Fibroblast of pulmonary artery (primary cell): ENCODE data around the gene TACC2.
"Not testable (repeated sequence)": the region's sequence is repeated elsewhere in the genome, so short reads cannot be mapped to it uniquely, and the experiment has no call there.

Source experiments
- DNase-seq: peaks from one replicate; pipeline ENCODE4 v3.0.0-alpha.2; 2010; ENCODE audit warnings: low read depth
- H3K4me3 ChIP-seq: replicated peaks from 2 replicates; pipeline ENCODE4 v1.5.1; 2011; ENCODE audit warnings: low read depth, mild to moderate bottlenecking, control low read depth, low read length, moderate library complexity
- TF ChIP-seq, protein P1 (sequence below): IDR thresholded peaks from 2 replicates; pipeline ENCODE4 v1.5.1; 2011; ENCODE audit warnings: mild to moderate bottlenecking, control low read depth, low read length, inconsistent platforms; ENCODE audit errors: missing control alignments

Gene TACC2

DNA sequence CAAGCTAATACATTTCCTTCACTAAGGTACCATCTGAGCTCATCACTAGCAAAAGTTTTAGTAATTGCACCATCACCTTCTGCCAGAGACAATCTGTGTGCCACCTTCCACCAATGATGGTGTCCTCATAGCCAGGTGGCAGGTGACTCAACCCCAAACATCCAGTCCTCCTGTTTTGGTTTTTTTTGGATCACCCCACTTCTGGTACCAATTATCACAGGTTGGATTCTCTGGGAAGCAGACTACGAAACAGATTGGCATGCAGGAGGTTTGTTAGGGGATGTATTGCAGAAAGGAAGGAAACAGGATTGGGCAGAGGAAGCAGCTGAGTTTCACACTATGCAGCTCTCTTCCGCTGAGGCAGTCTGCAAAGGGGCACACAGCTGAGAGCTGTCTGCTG lies 4.5 kb upstream of the TACC2 start:
- DNase-seq = no peak
- TF ChIP-seq, protein P1, sequence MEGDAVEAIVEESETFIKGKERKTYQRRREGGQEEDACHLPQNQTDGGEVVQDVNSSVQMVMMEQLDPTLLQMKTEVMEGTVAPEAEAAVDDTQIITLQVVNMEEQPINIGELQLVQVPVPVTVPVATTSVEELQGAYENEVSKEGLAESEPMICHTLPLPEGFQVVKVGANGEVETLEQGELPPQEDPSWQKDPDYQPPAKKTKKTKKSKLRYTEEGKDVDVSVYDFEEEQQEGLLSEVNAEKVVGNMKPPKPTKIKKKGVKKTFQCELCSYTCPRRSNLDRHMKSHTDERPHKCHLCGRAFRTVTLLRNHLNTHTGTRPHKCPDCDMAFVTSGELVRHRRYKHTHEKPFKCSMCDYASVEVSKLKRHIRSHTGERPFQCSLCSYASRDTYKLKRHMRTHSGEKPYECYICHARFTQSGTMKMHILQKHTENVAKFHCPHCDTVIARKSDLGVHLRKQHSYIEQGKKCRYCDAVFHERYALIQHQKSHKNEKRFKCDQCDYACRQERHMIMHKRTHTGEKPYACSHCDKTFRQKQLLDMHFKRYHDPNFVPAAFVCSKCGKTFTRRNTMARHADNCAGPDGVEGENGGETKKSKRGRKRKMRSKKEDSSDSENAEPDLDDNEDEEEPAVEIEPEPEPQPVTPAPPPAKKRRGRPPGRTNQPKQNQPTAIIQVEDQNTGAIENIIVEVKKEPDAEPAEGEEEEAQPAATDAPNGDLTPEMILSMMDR = no peak
- H3K4me3 ChIP-seq = no peak overlapping the region

DNA sequence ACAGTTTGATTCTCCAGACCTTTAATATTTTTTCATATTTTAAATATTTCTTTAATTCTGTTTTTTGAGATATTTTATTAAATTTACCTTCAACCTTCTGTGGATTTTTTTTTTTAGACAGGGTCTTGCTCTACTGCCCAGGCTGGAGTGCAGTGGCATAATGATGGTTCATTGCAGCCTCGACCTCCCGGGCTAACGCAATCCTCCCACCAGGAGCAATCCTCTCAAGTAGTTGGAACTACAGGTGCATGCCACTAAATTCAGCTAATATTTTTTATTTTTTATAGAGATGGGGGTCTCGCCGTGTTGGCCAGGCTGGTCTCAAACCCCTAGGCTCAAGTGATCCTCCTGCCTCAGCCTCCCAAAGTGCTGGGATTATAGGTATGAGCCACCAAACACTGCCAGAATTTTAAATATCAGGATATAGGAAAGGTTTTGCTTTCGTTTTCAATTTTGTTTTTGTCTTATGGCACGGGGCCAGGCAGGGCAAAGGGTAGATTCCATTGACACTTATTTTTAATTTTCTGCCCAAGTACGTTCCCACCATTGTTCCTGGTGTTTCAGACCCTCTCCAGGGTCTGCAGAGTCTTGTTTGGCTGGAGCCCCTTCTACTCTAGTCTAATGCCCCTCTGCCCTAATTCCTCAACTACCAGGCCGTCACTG lies 1.2 kb downstream of the TACC2 start:
- H3K4me3 ChIP-seq = no peak overlapping the region
- TF ChIP-seq, protein P1 = no peak
- DNase-seq = no peak

DNA sequence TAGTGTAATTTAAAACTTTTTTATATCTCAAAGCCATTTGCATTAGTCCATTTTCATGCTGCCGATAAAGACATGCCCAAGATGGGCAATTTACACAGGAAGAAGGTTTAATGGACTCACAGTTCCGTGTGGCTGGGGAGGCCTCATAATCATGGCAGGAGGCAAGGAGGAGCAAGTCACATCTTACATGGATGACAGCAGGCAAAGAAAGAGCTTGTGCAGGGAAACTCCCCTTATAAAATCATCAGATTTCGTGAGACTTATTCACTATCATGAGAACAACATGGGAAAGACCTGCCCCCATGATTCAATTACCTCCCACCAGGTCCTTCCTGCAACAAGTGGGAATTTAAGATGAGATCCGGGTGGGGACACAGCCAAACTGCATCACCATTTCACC lies 2.8 kb downstream of the TACC2 start:
- not testable (repeated sequence) for DNase-seq, H3K4me3 ChIP-seq

DNA sequence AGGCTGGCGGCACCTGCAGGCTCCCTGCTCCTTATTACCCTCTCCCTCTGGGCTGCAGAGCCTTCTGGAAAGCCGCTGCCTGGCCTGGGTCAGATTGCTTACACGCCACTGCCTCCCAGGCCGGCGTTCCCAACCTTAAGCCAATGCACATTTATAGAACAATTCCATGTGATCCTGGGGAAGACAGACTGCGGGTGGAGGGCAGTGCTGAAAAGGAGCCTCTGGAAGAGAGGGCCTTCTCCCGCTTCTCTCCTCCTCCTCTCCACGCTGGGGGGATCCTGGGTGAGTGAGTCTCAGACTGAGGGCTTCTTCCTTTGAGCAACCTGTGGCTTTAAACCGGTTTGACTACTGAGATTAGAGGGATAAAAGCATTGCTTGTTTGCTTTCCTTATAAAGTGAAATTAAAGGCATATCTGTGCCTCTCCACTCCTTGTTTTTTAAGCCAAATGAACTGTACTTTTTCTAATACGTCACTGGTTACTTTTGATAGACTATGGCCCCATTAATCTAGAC lies 5.5 kb downstream of the TACC2 start:
- DNase-seq = no peak
- H3K4me3 ChIP-seq = no peak overlapping the region
- TF ChIP-seq, protein P1 = no peak

DNA sequence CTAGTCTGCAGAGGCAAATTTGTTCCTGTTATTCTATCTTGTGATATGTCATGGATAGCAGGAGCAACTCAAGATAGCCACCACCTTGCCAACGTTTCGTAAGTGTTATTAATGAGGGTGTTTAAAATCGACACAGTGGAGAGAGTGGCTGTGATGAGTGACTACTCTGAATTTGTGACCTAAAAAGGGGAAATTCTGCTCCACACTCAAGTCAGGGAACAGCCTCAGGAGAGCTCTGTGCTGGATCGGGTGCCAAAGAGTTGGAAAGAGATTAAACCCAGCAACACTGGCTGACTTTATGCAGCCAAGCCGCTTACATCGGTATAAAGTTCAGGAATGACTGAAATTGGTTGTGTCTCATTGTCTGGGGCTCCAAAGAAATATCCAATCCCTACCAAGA lies 9.5 kb downstream of the TACC2 start:
- TF ChIP-seq, protein P1 = no peak
- no peak for DNase-seq
- H3K4me3 ChIP-seq = no peak overlapping the region

DNA sequence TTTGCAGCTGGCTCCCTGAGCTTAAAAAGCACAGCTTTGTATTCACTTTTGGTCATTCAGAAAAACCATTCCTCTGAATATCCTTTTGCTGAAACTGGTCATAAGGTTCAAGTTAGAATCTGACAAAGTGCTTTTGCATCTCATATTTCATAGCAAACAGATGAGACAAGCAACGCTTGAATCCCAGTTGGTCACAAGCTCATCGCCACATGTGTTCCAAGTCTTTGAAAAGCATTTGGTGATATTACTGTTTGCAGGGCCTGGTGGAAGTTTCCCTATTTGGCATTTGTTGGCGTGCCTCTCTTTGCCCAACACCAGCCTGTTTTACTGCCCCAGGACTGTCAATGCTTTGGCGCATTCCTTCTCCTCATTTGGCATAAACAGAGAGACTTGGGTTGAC lies 10.3 kb downstream of the TACC2 start:
- TF ChIP-seq, protein P1 = no peak
- no peak for DNase-seq

DNA sequence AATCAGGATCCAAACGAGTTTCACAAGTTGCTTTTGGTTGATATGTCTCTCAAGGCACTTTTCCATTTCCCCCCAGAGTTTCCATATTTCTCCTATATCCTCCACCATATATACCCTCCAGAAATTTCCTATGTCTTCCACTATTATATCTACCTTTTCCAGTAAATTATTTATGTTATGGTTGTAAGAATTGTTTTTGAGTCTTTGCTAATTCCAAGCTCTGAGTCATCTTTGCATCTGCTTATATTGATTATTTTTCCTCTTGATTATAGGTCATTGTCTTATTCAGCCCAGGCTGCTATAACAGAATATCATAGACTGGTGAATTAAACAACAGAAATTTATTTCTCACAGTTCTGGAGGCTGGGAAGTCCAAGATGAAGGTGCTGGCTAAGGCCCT lies 12.7 kb downstream of the TACC2 start:
- TF ChIP-seq, protein P1 = no peak
- DNase-seq = no peak
- no peak overlapping the region for H3K4me3 ChIP-seq

More for the DNA sequence above, 10.3 kb downstream of the TACC2 start:
- no peak overlapping the region for H3K4me3 ChIP-seq
